SK-N-MC (cell line): ENCODE results near the gene KLK6.

Experiments
- DNase-seq: peaks from one replicate; pipeline ENCODE4 v3.0.0-alpha.2; 2011; ENCODE audit warnings: low read depth, low spot score
- H3K27ac ChIP-seq: fragments of 200-600 bp; sonication (generic); 2 replicates; pipeline ENCODE4 v1.5.1; 2016; ENCODE audit warnings: mixed run types
- H3K36me3 ChIP-seq: fragments of 200-600 bp; sonication (generic); 2 replicates; pipeline ENCODE4 v1.6.1; 2017; ENCODE audit warnings: antibody characterized with exemption, low read length, mixed read lengths; ENCODE audit not compliant: insufficient read depth
- H3K4me3 ChIP-seq: fragments of 200-600 bp; sonication (generic); 2 replicates; pipeline ENCODE4 v1.5.1; 2016
- H3K9ac ChIP-seq: fragments of 200-600 bp; sonication (generic); 2 replicates; pipeline ENCODE4 v1.8.0; 2017; ENCODE audit warnings: mixed run types, mixed read lengths; ENCODE audit not compliant: insufficient read length
- H3K9me3 ChIP-seq: fragments of 200-600 bp; sonication (generic); 2 replicates; pipeline ENCODE4 v1.6.1; 2017; ENCODE audit warnings: low read depth, mild to moderate bottlenecking, antibody characterized with exemption, low read length, moderate library complexity, mixed read lengths
- EZH2 ChIP-seq: fragments of 200-600 bp; sonication (generic); IDR thresholded peaks from one replicate; pipeline ENCODE4 v1.6.1; 2017; ENCODE audit warnings: antibody characterized with exemption
- FOXP2 ChIP-seq: optimal IDR thresholded peaks from 2 replicates; pipeline ENCODE3; 2011; ENCODE audit warnings: mild to moderate bottlenecking, moderate library complexity; ENCODE audit not compliant: insufficient read depth; ENCODE audit errors: extremely low read length, control extremely low read depth
- POLR2AphosphoS5 ChIP-seq: IDR thresholded peaks from 2 replicates; pipeline ENCODE4 v1.6.1; 2012; ENCODE audit warnings: mild to moderate bottlenecking, low read depth, low read length, borderline replicate concordance

KLK6 gene

DNA sequence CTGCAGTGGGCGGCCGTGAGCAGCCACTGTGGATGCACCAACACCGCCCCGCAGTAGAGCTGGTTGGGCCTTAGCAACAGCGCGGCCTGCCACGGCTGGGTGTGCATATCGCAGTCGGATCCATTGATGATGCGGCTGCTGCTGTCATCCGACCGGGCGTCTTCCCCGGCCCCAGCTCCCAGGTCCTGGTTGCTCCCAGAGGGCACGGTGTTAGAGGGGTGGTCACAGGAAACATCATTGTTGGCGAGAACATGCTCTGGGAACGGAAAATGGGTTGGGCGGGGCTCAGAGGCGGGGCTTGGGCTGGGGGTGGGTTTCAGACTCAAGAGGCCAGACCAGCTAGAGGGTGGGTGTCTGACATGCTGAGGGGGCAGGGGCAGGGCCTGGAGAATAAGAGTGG lies 19.5 kb downstream of the KLK6 start:
- no peak for TF ChIP-seq POLR2AphosphoS5
- no peak for TF ChIP-seq EZH2
- no peak for TF ChIP-seq FOXP2
- Histone ChIP-seq H3K4me3 (no peak overlapping the region), H3K27ac (no peak overlapping the region), H3K36me3 (no peaks in the 10 kb centered on the region), H3K9ac (no peak overlapping the region), H3K9me3 (no peaks in the 10 kb centered on the region)
- no peak for DNase-seq

DNA sequence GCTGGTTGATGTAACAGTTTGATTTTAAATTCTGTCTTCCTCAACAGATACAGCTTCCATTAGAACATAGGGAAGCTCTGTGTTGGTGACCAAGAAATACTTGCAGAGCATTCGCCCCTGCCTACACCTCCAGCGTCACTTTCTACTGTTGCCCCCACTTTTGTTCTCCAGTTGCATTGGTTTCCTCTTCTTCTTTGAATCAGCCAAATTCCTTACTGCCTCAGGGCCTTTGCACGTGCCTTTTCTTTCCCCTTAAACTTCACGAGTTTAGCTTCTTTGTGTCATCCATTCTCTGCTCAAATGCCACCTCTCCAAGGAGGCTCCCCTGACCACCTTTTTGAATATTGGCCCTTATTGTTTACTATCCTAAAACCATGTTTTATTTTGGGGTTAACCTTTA lies 22.3 kb downstream of the KLK6 start:
- Histone ChIP-seq H3K36me3 (no peaks in the 10 kb centered on the region), H3K9me3 (no peaks in the 10 kb centered on the region), H3K9ac (no peak overlapping the region), H3K4me3 (no peak overlapping the region), H3K27ac (no peak overlapping the region)
- no peak for DNase-seq
- TF ChIP-seq EZH2 (no peak), FOXP2 (no peak), POLR2AphosphoS5 (no peak)

GRCh38 chr19:50944795-50945194 lies 24.6 kb downstream of the KLK6 start:
- no peak for DNase-seq
- H3K9ac ChIP-seq, result no peak overlapping the region
- no peaks in the 10 kb centered on the region for H3K9me3 ChIP-seq
- no peak overlapping the region for H3K27ac ChIP-seq
- H3K4me3 ChIP-seq, result no peak overlapping the region
- no peak for TF ChIP-seq FOXP2
- TF ChIP-seq EZH2, result no peak
- no peak for TF ChIP-seq POLR2AphosphoS5
- no peaks in the 10 kb centered on the region for H3K36me3 ChIP-seq

- Histone ChIP-seq H3K27ac (no peak overlapping the region), H3K36me3 (no peaks in the 10 kb centered on the region), H3K9me3 (no peaks in the 10 kb centered on the region), H3K4me3 (no peak overlapping the region), H3K9ac (no peak overlapping the region)
- TF ChIP-seq EZH2, result no peak
- no peak for TF ChIP-seq POLR2AphosphoS5
- TF ChIP-seq FOXP2, result no peak
- no peak for DNase-seq
These were observed 26.1 kb downstream of the KLK6 start for GRCh38 chr19:50943074-50943828.

GRCh38 chr19:50939596-50939995 lies 29.8 kb downstream of the KLK6 start:
- no peak for DNase-seq
- no peak overlapping the region for H3K9ac ChIP-seq
- H3K27ac ChIP-seq, result no peak overlapping the region
- no peaks in the 10 kb centered on the region for H3K9me3 ChIP-seq
- H3K36me3 ChIP-seq, result no peaks in the 10 kb centered on the region
- H3K4me3 ChIP-seq, result no peak overlapping the region
- no peak for TF ChIP-seq FOXP2
- TF ChIP-seq POLR2AphosphoS5, result no peak
- no peak for TF ChIP-seq EZH2

DNA sequence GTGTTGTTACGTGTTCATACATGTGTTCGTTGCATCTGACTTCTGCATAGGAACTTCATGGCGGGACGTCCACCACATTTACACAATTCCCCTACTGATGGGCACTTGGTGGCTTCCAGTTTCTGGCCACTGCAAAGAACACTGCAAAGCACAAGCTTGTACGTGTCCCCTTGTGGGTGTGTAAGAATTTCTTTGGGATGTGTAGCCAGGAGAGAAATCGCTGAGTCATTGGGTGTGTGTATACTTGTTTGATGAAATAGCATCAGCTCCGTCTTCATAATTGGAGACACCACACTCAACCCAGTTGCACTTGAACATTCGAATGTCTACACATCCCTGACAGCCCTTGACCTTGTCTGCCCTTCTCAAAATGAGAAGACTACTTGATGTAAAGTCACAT lies 35.8 kb downstream of the KLK6 start:
- DNase-seq, result no peak
- no peak for TF ChIP-seq FOXP2
- TF ChIP-seq POLR2AphosphoS5, result no peak
- no peak for TF ChIP-seq EZH2
- Histone ChIP-seq H3K9me3 (no peaks in the 10 kb centered on the region), H3K36me3 (no peaks in the 10 kb centered on the region), H3K27ac (no peak overlapping the region), H3K4me3 (no peak overlapping the region), H3K9ac (no peak overlapping the region)

DNA sequence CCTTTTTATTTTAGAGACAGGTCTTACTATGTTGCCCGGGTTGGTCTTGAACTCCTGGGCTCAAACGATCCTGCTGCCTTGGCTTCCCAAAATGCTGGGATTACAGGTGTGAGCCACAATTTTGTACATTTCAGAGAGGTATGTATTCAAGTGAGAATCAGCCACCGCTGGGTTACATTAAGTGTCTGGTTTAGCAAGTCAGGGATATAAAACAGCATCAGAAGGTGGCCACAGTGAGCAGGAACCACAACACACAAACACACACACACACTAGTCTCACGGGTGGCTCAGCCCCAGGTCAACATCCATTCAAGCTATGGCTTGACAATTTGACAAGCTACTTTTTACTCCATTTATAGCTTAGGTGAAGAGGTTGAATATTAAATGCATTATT lies 36.7 kb downstream of the KLK6 start:
- Histone ChIP-seq H3K27ac (no peak overlapping the region), H3K9me3 (no peaks in the 10 kb centered on the region), H3K9ac (no peak overlapping the region), H3K4me3 (no peak overlapping the region), H3K36me3 (no peaks in the 10 kb centered on the region)
- no peak for DNase-seq
- no peak for TF ChIP-seq FOXP2
- TF ChIP-seq EZH2, result no peak

GRCh38 chr19:50932018-50932689 lies 37.2 kb downstream of the KLK6 start:
- no peak for DNase-seq
- no peak overlapping the region for H3K27ac ChIP-seq
- no peaks in the 10 kb centered on the region for H3K9me3 ChIP-seq
- H3K36me3 ChIP-seq, result no peaks in the 10 kb centered on the region
- H3K4me3 ChIP-seq, result no peak overlapping the region
- TF ChIP-seq EZH2 (no peak), POLR2AphosphoS5 (no peak), FOXP2 (no peak)
- no peak overlapping the region for H3K9ac ChIP-seq

GRCh38 chr19:50931023-50931422 lies 38.4 kb downstream of the KLK6 start:
- TF ChIP-seq FOXP2 (no peak), POLR2AphosphoS5 (no peak)
- H3K9ac ChIP-seq, result no peak overlapping the region
- no peak overlapping the region for H3K27ac ChIP-seq
- H3K4me3 ChIP-seq, result no peak overlapping the region
- no peak for DNase-seq
- no peaks in the 10 kb centered on the region for H3K9me3 ChIP-seq
- H3K36me3 ChIP-seq, result no peaks in the 10 kb centered on the region
